ENCODE data around the gene PMVK.

- TF ChIP-seq MAX (IDR thresholded peaks at IDR 0.05) (no peak), TAF1 (IDR thresholded peaks at IDR 0.05; ENCODE audit: low read depth, low read length) (no peak), BACH1 (IDR thresholded peaks at IDR 0.05; ENCODE audit: low read length) (no peak), CTCF (IDR thresholded peaks at IDR 0.05; ENCODE audit: control extremely low read depth in 1 of 3, insufficient read depth in 1 of 3, low read depth in 1 of 3, low read length in 3 of 3) (no peak), SP2 (IDR thresholded peaks at IDR 0.05; ENCODE audit: low read length) (no peak), POLR2A (IDR thresholded peaks at IDR 0.05; ENCODE audit: control extremely low read depth in 1 of 2, low read depth in 2 of 2, low read length in 2 of 2) (no peak), POLR2AphosphoS5 (IDR thresholded peaks at IDR 0.05; ENCODE audit: low read depth, low read length) (no peak), EP300 (IDR thresholded peaks at IDR 0.05; ENCODE audit: borderline replicate concordance in 1 of 2, low read depth in 2 of 2, low read length in 2 of 2) (no peak), RBBP5 (IDR thresholded peaks at IDR 0.05; ENCODE audit: borderline replicate concordance, low read depth, low read length) (no peak), RNF2 (IDR thresholded peaks at IDR 0.05; ENCODE audit: borderline replicate concordance, low read depth, low read length, missing control alignments, poor library complexity, severe bottlenecking) (no peak), JUN (IDR thresholded peaks at IDR 0.05; ENCODE audit: low read depth, low read length) (no peak), EZH2 (IDR thresholded peaks at IDR 0.05; ENCODE audit: low read depth, low read length, severe bottlenecking) (no peak), CHD1 (IDR thresholded peaks at IDR 0.05; ENCODE audit: low read depth, low read length) (no peak), CEBPB (IDR thresholded peaks at IDR 0.05; ENCODE audit: low read depth, low read length) (no peak)
Measured at GRCh38 chr1:154912755-154913154, 23.8 kb downstream of the PMVK start.

All from H1 (cell line).